HG03103 (cell line): ENCODE results near the gene WIPF1.
A peak's percentile ranks its signal among the peaks of the same experiment; 100 is the strongest.

Source experiments
- ATAC-seq: cut with Tn5 transposase; IDR thresholded peaks from one replicate; pipeline ENCODE4 v1.9.1; 2021; ENCODE audit warnings: low read depth; ENCODE audit not compliant: unreplicated experiment

Gene WIPF1, protein sequence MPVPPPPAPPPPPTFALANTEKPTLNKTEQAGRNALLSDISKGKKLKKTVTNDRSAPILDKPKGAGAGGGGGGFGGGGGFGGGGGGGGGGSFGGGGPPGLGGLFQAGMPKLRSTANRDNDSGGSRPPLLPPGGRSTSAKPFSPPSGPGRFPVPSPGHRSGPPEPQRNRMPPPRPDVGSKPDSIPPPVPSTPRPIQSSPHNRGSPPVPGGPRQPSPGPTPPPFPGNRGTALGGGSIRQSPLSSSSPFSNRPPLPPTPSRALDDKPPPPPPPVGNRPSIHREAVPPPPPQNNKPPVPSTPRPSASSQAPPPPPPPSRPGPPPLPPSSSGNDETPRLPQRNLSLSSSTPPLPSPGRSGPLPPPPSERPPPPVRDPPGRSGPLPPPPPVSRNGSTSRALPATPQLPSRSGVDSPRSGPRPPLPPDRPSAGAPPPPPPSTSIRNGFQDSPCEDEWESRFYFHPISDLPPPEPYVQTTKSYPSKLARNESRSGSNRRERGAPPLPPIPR

GRCh38 chr2:174597345-174598047 lies at the start of gene WIPF1:
Gene WIPF1, minus strand, starts transcription at chr2:174597804. Its CDS starts 12,231 bp downstream, at chr2:174585573.
- ATAC-seq: peak; percentile 48

GRCh38 chr2:174645296-174645695 lies 47.7 kb upstream of the WIPF1 start:
- no peak for ATAC-seq

GRCh38 chr2:174644406-174644805 lies 46.8 kb upstream of the WIPF1 start:
- ATAC-seq: no peak

DNA sequence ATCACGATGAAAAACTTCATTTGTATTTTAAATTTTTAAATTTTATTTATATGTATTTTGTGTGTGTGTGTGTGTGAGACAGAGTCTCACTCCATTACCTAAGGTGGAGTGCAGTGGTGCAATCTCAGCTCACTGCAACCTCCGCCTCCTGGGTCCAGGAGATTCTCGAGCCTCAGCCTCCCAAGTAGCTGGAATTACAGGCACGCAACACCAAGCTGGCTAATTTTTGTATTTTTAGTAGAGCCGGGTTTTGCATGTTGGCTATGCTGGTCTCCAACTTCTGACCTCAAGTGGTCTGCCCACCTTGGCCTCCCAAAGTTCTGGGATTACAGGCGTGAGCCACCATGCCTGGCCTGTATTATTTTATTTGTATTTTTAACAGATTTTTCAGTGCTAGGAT lies 45.8 kb upstream of the WIPF1 start:
- ATAC-seq: no peak

DNA sequence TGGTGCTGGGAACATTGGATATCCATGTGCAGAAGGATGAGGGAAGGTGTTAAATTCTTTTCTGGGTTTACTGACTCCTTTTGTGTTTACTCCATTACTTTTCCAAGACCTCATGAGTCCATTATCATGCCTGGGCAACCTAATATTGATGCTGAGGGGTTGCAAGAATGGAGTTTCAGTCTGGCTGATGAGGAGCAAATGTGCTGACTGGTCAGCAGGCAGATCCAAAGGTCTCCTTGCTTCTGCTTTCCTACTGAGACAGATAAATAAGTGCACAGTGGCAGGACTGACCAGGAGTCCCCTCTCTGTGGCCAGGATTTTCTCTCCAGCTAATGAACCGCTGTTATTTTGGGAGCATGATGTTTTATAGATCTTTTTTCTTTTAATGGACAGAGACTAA lies 43.6 kb upstream of the WIPF1 start:
- ATAC-seq: no peak

DNA sequence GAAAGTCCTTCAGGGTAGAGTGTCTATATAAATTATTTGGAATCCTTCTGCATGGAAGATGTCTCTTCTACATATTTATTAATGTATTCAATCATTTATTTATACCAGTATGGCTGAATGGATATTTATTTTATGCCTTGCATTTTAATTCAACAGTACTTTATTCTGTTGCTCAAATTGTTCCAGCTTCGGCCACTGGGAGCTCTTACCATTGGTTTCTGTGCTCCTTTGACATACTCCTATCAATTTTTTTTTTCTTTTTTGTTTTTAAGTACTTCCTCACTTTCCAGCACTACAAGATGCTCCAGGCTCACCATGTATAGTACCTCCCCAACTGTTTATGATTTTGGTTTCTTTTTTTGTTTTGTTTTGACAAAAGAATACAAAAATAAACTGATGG lies 39.4 kb upstream of the WIPF1 start:
- no peak for ATAC-seq

GRCh38 chr2:174635776-174636404 lies 38.3 kb upstream of the WIPF1 start:
- ATAC-seq: no peak

DNA sequence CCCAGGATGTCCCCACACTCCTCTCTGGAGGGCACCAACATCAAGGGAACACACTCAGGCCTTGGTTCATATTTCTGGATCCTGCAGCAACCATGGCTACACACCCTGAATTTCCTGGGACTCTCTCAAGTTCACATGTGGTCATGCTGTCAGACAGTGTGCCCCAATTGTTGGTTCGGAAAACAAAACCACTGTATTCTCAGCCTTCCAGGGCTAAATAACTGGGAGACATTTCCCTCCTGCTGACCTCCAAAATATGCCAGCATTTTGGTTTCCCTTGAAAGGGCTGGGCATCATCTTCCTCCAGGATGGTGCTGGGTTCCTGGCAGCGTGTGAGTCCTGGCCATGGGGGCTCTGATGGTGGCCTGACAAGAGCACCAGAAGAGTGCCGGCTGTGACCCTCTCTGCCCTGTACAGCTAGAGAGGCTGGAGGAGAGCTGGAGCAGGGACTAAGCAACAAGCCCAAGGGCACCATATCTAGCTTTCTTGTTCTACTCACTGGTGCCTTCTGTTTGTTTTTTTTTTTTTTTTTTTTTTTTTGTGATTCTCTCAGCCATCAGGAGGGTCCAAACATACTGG lies 37.5 kb upstream of the WIPF1 start:
- no peak for ATAC-seq

- ATAC-seq: peak; percentile 66
Observed at GRCh38 chr2:174634130-174635014, 36.8 kb upstream of the WIPF1 start.

- no peak for ATAC-seq
Observed at GRCh38 chr2:174633623-174633930, 36.0 kb upstream of the WIPF1 start.

GRCh38 chr2:174632841-174633622 lies 35.4 kb upstream of the WIPF1 start:
- ATAC-seq: no peak

DNA sequence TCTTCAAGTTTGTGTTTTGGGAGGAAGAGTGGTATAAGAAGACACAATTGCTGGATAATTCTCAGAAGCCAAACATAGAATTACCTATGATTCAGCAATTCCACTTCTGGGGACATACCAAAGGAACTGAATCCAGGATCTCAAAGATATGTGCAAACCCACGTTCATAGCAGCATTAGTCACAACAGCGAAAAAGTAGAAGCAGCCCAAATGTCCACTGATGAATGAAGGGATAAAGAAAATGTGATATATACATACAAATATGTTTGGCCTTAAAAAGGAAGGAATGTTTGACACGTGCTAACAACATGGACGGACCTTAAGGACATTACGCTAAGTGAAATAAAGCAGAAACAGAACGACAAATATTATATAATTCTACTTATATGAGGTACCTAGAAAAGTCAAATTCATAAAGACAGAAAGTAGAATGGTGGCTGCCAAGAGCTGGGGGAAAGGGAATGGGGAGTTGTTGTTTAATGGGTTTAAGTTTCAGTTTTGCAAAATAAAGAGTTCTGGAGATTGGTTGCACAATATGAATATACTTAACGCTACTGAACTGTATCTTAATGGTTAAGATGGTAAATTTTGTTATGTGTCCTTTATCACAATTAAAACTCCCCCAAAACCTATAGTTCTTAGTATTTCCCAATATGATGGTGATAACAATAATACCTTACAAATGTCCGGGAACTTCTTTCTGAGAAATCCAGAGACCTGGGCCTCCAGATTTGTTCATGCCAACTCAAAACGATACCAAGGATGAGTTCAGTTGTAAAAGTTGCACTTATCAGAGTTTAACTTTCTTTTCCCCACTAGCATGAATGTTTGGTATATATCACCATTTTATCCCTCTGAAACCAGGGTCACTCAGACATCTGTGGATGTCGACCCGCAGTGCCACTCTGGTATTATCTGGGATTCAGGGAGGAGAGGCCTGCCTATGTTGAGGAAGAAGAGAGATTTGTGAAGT lies 33.7 kb upstream of the WIPF1 start:
- ATAC-seq: no peak

DNA sequence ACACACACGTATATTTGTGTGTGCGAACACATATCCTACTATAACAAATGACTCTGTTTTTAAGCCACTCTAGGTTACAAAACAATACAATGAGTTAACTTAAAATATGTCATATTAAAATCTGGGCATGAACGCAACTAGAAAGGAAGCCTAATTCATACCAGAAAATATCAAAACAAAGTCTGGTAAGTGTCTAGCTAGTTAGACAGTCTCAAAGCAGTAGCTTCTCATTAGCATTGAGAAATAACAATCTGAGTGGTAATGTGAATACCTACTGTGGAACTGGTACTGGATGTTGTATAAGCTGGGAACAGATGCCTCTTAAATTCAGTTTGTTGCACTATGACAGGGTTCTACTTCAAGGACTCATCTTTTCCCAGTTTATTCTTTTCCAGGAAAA lies 32.5 kb upstream of the WIPF1 start:
- no peak for ATAC-seq

GRCh38 chr2:174629506-174629905 lies 31.9 kb upstream of the WIPF1 start:
- ATAC-seq: no peak

- ATAC-seq: no peak
Observed at GRCh38 chr2:174628528-174629169, 31.0 kb upstream of the WIPF1 start.

- ATAC-seq: no peak
Observed at GRCh38 chr2:174627216-174627615, 29.6 kb upstream of the WIPF1 start.

DNA sequence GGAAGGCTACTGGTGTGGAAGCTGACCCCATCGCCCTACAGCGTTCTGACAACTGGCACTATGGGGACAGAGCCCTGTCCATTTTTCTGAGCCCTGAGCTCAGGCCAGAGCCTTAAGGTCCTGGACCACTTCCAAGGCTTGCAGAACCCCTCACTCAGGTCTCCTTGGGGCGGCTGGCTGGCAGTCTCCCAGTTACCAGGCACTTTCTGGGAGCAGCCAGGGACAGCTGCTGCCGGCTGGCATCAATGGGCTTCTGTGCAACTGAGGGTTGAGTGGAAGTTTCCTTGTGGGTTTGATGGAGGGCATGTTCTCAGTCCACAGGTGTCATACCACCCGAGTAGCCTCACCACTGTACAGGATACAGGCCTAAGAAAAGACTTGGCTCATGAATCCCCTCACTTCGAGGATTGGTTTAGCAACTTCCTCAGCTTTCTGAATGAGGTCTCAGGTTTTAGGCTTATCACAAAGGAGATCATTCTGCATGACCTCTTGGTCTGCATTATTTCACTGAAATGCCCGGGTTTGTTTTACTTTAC lies 27.4 kb upstream of the WIPF1 start:
- no peak for ATAC-seq

DNA sequence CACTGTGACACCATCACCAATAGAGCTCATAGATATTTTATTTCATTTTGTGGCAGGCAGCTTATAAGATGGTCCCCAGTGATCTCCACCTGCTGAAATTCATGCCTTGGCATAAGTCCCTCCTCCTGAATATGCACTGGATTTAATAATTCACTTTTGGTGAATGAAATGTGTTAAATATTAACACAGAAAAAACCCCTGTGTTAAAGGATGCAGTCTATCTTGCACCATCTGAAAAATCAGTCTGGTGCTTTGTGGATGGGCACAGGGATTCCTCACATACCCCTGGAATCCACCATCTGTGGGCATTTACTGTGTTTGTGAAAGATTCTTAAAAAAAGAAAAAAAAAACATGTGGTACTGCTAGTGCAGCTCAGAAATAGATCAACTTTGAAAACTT lies 26.1 kb upstream of the WIPF1 start:
- ATAC-seq: no peak
